ENCODE data around the gene FGF3.

FGF3 gene

GRCh38 chr11:69852056-69852455 is 32.8 kb upstream of the FGF3 start:
- DNase-seq, result no peak
- in situ Hi-C loops (cut with HindIII; ENCODE audit: low pct_ligation_motif_present, low pct_unique_long_range_greater_than_20kb, low sequenced_read_pairs), result no loop called here

- in situ Hi-C loops (cut with HindIII; ENCODE audit: low pct_ligation_motif_present, low pct_unique_long_range_greater_than_20kb, low sequenced_read_pairs), result no loop called here
- DNase-seq, result no peak
Observed at GRCh38 chr11:69848201-69848600, 29.0 kb upstream of the FGF3 start.

- in situ Hi-C loops (cut with HindIII; ENCODE audit: low pct_ligation_motif_present, low pct_unique_long_range_greater_than_20kb, low sequenced_read_pairs), result no loop called here
- no peak for DNase-seq
Observed at GRCh38 chr11:69844396-69844795, 25.2 kb upstream of the FGF3 start.

- no peak for DNase-seq
- in situ Hi-C loops (cut with HindIII; ENCODE audit: low pct_ligation_motif_present, low pct_unique_long_range_greater_than_20kb, low sequenced_read_pairs), result no loop called here
Observed at GRCh38 chr11:69843529-69843921, 24.3 kb upstream of the FGF3 start.

- no peak for DNase-seq
- in situ Hi-C loops (cut with HindIII; ENCODE audit: low pct_ligation_motif_present, low pct_unique_long_range_greater_than_20kb, low sequenced_read_pairs), result no loop called here
Observed at GRCh38 chr11:69842746-69843528, 23.7 kb upstream of the FGF3 start.

GRCh38 chr11:69841859-69842698 is 22.9 kb upstream of the FGF3 start:
- DNase-seq, result no peak
- in situ Hi-C loops (cut with HindIII; ENCODE audit: low pct_ligation_motif_present, low pct_unique_long_range_greater_than_20kb, low sequenced_read_pairs), result no loop called here

- DNase-seq, result no peak
- in situ Hi-C loops (cut with HindIII; ENCODE audit: low pct_ligation_motif_present, low pct_unique_long_range_greater_than_20kb, low sequenced_read_pairs), result no loop called here
Observed at GRCh38 chr11:69841170-69841858, 22.1 kb upstream of the FGF3 start.

- no peak for DNase-seq
- in situ Hi-C loops (cut with HindIII; ENCODE audit: low pct_ligation_motif_present, low pct_unique_long_range_greater_than_20kb, low sequenced_read_pairs), result no loop called here
Observed at GRCh38 chr11:69840371-69841169, 21.4 kb upstream of the FGF3 start.

- in situ Hi-C loops (cut with HindIII; ENCODE audit: low pct_ligation_motif_present, low pct_unique_long_range_greater_than_20kb, low sequenced_read_pairs), result no loop called here
- no peak for DNase-seq
Observed at GRCh38 chr11:69839516-69839915, 20.3 kb upstream of the FGF3 start.

GRCh38 chr11:69837791-69838190 is 18.6 kb upstream of the FGF3 start:
- DNase-seq, result no peak
- in situ Hi-C loops (cut with HindIII; ENCODE audit: low pct_ligation_motif_present, low pct_unique_long_range_greater_than_20kb, low sequenced_read_pairs), result no loop called here

GRCh38 chr11:69836401-69836800 is 17.2 kb upstream of the FGF3 start:
- in situ Hi-C loops (cut with HindIII; ENCODE audit: low pct_ligation_motif_present, low pct_unique_long_range_greater_than_20kb, low sequenced_read_pairs), result no loop called here
- DNase-seq, result no peak

- DNase-seq, result no peak
- in situ Hi-C loops (cut with HindIII; ENCODE audit: low pct_ligation_motif_present, low pct_unique_long_range_greater_than_20kb, low sequenced_read_pairs), result no loop called here
Observed at GRCh38 chr11:69834811-69835800, 15.9 kb upstream of the FGF3 start.

- DNase-seq, result no peak
- in situ Hi-C loops (cut with HindIII; ENCODE audit: low pct_ligation_motif_present, low pct_unique_long_range_greater_than_20kb, low sequenced_read_pairs), result no loop called here
Observed at GRCh38 chr11:69834251-69834650, 15.0 kb upstream of the FGF3 start.

- no peak for DNase-seq
- in situ Hi-C loops (cut with HindIII; ENCODE audit: low pct_ligation_motif_present, low pct_unique_long_range_greater_than_20kb, low sequenced_read_pairs), result no loop called here
Observed at GRCh38 chr11:69832561-69833413, 13.6 kb upstream of the FGF3 start.

- no peak for DNase-seq
- in situ Hi-C loops (cut with HindIII; ENCODE audit: low pct_ligation_motif_present, low pct_unique_long_range_greater_than_20kb, low sequenced_read_pairs), result no loop called here
Observed at GRCh38 chr11:69831985-69832384, 12.8 kb upstream of the FGF3 start.

GRCh38 chr11:69830086-69830485 is 10.9 kb upstream of the FGF3 start:
- no peak for DNase-seq
- in situ Hi-C loops (cut with HindIII; ENCODE audit: low pct_ligation_motif_present, low pct_unique_long_range_greater_than_20kb, low sequenced_read_pairs), result no loop called here

- in situ Hi-C loops (cut with HindIII; ENCODE audit: low pct_ligation_motif_present, low pct_unique_long_range_greater_than_20kb, low sequenced_read_pairs), result no loop called here
Observed at GRCh38 chr11:69828971-69829344, 9.7 kb upstream of the FGF3 start.

More at GRCh38 chr11:69828971-69829344, 9.7 kb upstream of the FGF3 start:
- no peak for DNase-seq
